GM23338 (cell line): ENCODE measurements around the gene RAB40B. TPM values are rescaled to one million over a fixed set of nuclear protein-coding genes. Genes with fewer than 3 reads are reported as not detected.

ENCODE experiments used
- ATAC-seq: fragments of 200-7000 bp; cut with Tn5 transposase; 3 replicates; pipeline ENCODE4 v1.9.1; 2020
- DNase-seq: peaks from one replicate; pipeline ENCODE4 v3.0.0-alpha.2; 2015; ENCODE audit warnings: low spot score
- H2AFZ ChIP-seq: fragments of 200-600 bp; sonication (generic); 2 replicates; pipeline ENCODE4 v1.8.0; 2016; ENCODE audit warnings: antibody characterized with exemption, mild to moderate bottlenecking, moderate library complexity
- H3F3A ChIP-seq: fragments of 200-600 bp; sonication (generic); replicated peaks from 2 replicates; pipeline ENCODE4 v1.8.0; 2017; ENCODE audit warnings: antibody characterized with exemption, mixed run types, low read depth
- H3K27ac ChIP-seq: fragments of 200-600 bp; sonication (generic); 2 replicates; pipeline ENCODE4 v1.6.1; 2016; ENCODE audit warnings: low read depth
- H3K27me3 ChIP-seq: fragments of 200-600 bp; sonication (generic); 2 replicates; pipeline ENCODE4 v1.8.0; 2016; ENCODE audit warnings: mild to moderate bottlenecking, mixed run types, moderate library complexity; ENCODE audit not compliant: insufficient read depth
- H3K36me3 ChIP-seq: fragments of 200-600 bp; sonication (generic); 2 replicates; pipeline ENCODE4 v1.8.0; 2016; ENCODE audit warnings: mild to moderate bottlenecking; ENCODE audit not compliant: insufficient read depth
- H3K4me1 ChIP-seq: fragments of 200-600 bp; sonication (generic); 2 replicates; pipeline ENCODE4 v1.8.0; 2016; ENCODE audit warnings: mild to moderate bottlenecking, moderate library complexity; ENCODE audit not compliant: insufficient read depth
- H3K4me2 ChIP-seq: fragments of 200-600 bp; sonication (generic); 2 replicates; pipeline ENCODE4 v1.7.1; 2017; ENCODE audit warnings: mixed run types
- H3K4me3 ChIP-seq: fragments of 200-600 bp; sonication (generic); 2 replicates; pipeline ENCODE4 v1.6.1; 2016; ENCODE audit warnings: mixed run types
- H3K79me2 ChIP-seq: fragments of 200-600 bp; sonication (generic); replicated peaks from 2 replicates; pipeline ENCODE4 v1.8.0; 2017; ENCODE audit warnings: mild to moderate bottlenecking; ENCODE audit not compliant: insufficient read depth
- H3K9me2 ChIP-seq: fragments of 200-600 bp; sonication (generic); 2 replicates; pipeline ENCODE4 v1.8.0; 2017; ENCODE audit not compliant: insufficient read depth
- H4K20me1 ChIP-seq: fragments of 200-600 bp; sonication (generic); replicated peaks from 2 replicates; pipeline ENCODE4 v1.8.0; 2017; ENCODE audit warnings: mild to moderate bottlenecking; ENCODE audit not compliant: insufficient read depth
- H3K27ac Mint-ChIP-seq: 2 replicates; pipeline ENCODE4 v1.8.0; 2020; ENCODE audit warnings: inconsistent platforms, mild to moderate bottlenecking, moderate library complexity, mixed read lengths
- H3K27me3 Mint-ChIP-seq: 3 replicates; pipeline ENCODE4 v1.8.0; 2022; ENCODE audit warnings: low read depth, mild to moderate bottlenecking, moderate library complexity, mixed read lengths, inconsistent platforms; ENCODE audit not compliant: insufficient read depth, poor library complexity
- H3K36me3 Mint-ChIP-seq: 3 replicates; pipeline ENCODE4 v1.8.0; 2021; ENCODE audit warnings: low read depth, mild to moderate bottlenecking, inconsistent platforms, moderate library complexity, mixed read lengths
- H3K4me1 Mint-ChIP-seq: 3 replicates; pipeline ENCODE4 v1.8.0; 2020; ENCODE audit warnings: mild to moderate bottlenecking, inconsistent platforms, mixed read lengths
- H3K4me3 Mint-ChIP-seq: 3 replicates; pipeline ENCODE4 v1.8.0; 2021; ENCODE audit warnings: moderate library complexity, mild to moderate bottlenecking, inconsistent platforms, mixed read lengths
- H3K9me3 Mint-ChIP-seq: 3 replicates; pipeline ENCODE4 v1.8.0; 2020; ENCODE audit warnings: moderate library complexity, mild to moderate bottlenecking, inconsistent platforms, mixed read lengths
- CREB1 ChIP-seq: fragments of 250-450 bp; sonication (Bioruptor Pico); IDR thresholded peaks from 2 replicates; pipeline ENCODE4 v1.5.0; 2020; ENCODE audit warnings: low read depth, mild to moderate bottlenecking, moderate library complexity
- EZH2phosphoT487 ChIP-seq: fragments of 200-600 bp; sonication (generic); IDR thresholded peaks from one replicate; pipeline ENCODE4 v1.8.1; 2018; ENCODE audit warnings: antibody characterized with exemption; ENCODE audit not compliant: unreplicated experiment
- JUNB ChIP-seq: IDR thresholded peaks from one replicate; pipeline ENCODE4 v1.6.1; 2016; ENCODE audit warnings: antibody characterized with exemption; ENCODE audit not compliant: unreplicated experiment
- NANOG ChIP-seq: IDR thresholded peaks from 2 replicates; pipeline ENCODE4 v1.6.1; 2016; ENCODE audit warnings: antibody characterized with exemption, borderline replicate concordance
- ZNF114 ChIP-seq: fragments of 250-450 bp; sonication (Bioruptor Pico); IDR thresholded peaks from 2 replicates; pipeline ENCODE4 v1.5.0; 2020; ENCODE audit warnings: mild to moderate bottlenecking, moderate library complexity
- ZNF331 ChIP-seq: fragments of 250-450 bp; sonication (Bioruptor Pico); IDR thresholded peaks from 2 replicates; pipeline ENCODE4 v1.5.0; 2020; ENCODE audit warnings: low read depth, mild to moderate bottlenecking, moderate library complexity
- polyA plus RNA-seq: library from polyadenylated mRNA; unstranded; fragments of >200 nt; fragmentation: Nextera tagmentation; extraction: Ambion mirVana; gene quantifications from 2 replicates; pipeline ENCODE4 v1.2.1, GENCODE V29; 2016
- total RNA-seq: library from RNA; depleted of rRNA; stranded (reverse); fragments of >200 nt; shearing (Covaris generic); gene quantifications from 2 replicates; pipeline ENCODE4 v1.2.3, GENCODE V29; 2014
- TF ChIP-seq, protein P1 (sequence below), 2 experiments: fragments of 200-600 bp in 1 of 2; sonication (generic) in 1 of 2; conservative IDR thresholded peaks; 2 replicates each; pipeline versions ENCODE4 v1.5.1 to v1.6.1; 2016 to 2017; ENCODE audit warnings: antibody characterized with exemption in 2 of 2, low read depth in 2 of 2, mild to moderate bottlenecking in 2 of 2, moderate library complexity in 1 of 2
- TF ChIP-seq, protein P2 (sequence below): fragments of 250-450 bp; sonication (Bioruptor Pico); IDR thresholded peaks from 2 replicates; pipeline ENCODE4 v1.5.0; 2020; ENCODE audit warnings: mild to moderate bottlenecking, moderate library complexity
- TF ChIP-seq, protein P3 (sequence below): IDR thresholded peaks from one replicate; pipeline ENCODE4 v1.6.1; 2018; ENCODE audit warnings: antibody characterized with exemption; ENCODE audit not compliant: unreplicated experiment

Gene RAB40B
- total and polyA plus RNA-seq, 2 experiments from 2014 or later = 4.2 to 5.2 TPM

DNA sequence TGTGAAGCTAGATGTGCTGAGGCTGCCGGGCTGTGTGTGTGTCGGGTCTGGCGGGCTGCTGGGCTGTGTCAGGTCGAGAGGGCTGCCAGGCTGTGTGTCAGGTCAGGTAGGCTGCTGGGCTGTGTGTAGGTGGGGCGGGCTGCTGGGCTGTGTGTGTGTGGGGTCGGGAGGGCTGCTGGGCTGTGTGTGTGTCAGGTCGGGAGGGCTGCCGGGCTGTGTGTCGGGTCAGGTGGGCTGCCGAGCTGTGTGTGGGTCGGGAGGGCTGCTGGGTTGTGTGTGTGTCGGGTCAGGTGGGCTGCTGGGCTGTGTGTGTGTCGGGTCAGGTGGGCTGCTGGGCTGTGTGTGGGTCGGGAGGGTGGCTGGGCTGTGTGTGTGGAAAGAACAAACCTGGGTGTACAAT is 58.9 kb downstream of the RAB40B start:
- no peak for DNase-seq
- Mint-ChIP-seq H3K27me3 (peaks cover 2% of the 10 kb centered on the region), H3K4me3 (no peak overlapping the region), H3K9me3 (peaks cover 3% of the 10 kb centered on the region; the same call in 2 of the 3 replicates), H3K36me3 (peaks cover 69% of the 10 kb centered on the region), H3K4me1 (no peaks in the 10 kb centered on the region), H3K27ac (no peak overlapping the region)
- Histone ChIP-seq H3K4me3 (no peak overlapping the region), H3K4me2 (no peak overlapping the region), H3K36me3 (peaks cover 7% of the 10 kb centered on the region), H3K9me2 (no peaks in the 10 kb centered on the region), H3K79me2 (peaks cover 94% of the 10 kb centered on the region), H3K27me3 (no peaks in the 10 kb centered on the region), H3K27ac (no peak overlapping the region), H4K20me1 (peaks cover 40% of the 10 kb centered on the region), H3F3A (0 out of 2 replicates have a peak, but pooled peaks cover 4% of the 10 kb centered on the region), H2AFZ (no peak overlapping the region), H3K4me1 (no peaks in the 10 kb centered on the region)
- no peak for ATAC-seq
- TF ChIP-seq ZNF114 (CRISPR knock-in tag) (no peak), NANOG (no peak), EZH2phosphoT487 (no peak)
- TF ChIP-seq, protein P1, sequence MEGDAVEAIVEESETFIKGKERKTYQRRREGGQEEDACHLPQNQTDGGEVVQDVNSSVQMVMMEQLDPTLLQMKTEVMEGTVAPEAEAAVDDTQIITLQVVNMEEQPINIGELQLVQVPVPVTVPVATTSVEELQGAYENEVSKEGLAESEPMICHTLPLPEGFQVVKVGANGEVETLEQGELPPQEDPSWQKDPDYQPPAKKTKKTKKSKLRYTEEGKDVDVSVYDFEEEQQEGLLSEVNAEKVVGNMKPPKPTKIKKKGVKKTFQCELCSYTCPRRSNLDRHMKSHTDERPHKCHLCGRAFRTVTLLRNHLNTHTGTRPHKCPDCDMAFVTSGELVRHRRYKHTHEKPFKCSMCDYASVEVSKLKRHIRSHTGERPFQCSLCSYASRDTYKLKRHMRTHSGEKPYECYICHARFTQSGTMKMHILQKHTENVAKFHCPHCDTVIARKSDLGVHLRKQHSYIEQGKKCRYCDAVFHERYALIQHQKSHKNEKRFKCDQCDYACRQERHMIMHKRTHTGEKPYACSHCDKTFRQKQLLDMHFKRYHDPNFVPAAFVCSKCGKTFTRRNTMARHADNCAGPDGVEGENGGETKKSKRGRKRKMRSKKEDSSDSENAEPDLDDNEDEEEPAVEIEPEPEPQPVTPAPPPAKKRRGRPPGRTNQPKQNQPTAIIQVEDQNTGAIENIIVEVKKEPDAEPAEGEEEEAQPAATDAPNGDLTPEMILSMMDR (conservative IDR thresholded peaks at IDR 0.05; ENCODE audit: low read depth in 2 of 2) = no peak

DNA sequence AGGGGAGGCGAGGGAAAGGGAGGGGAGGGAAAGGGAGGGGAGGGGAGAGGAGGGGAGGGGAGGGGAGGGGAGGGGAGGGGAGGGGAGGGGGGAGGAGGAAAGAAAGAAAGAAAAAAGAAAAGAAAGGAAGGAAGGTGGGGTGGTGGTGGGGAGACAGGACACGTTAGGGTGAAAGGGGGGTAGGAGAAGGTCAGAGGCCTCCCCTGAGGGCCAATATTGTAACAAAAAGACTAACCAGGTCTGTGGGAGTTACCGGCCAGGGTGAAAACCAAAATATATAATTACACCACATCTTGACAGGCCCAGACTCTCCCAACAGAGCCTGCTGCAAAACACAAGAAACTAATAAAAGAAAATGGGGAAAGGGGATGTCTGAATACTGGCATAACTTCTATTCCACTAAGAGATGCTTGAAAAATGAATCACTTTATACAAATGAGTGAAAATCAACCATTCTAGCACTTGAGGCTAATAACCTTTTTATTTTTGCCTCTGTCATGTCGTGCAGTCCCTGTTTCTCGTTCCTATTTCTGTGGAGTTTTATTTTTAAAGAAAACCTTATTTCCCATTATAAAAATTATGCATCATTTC is 60.2 kb downstream of the RAB40B start:
- no peak overlapping the region for H3K27ac ChIP-seq
- no peaks in the 10 kb centered on the region for H3K4me1 Mint-ChIP-seq
- no peak overlapping the region for H3K4me2 ChIP-seq
- ATAC-seq = no peak
- H3K27me3 ChIP-seq = no peaks in the 10 kb centered on the region
- peaks cover 2% of the 10 kb centered on the region for H3K27me3 Mint-ChIP-seq
- H3K4me3 Mint-ChIP-seq = no peak overlapping the region
- H4K20me1 ChIP-seq = peaks cover 33% of the 10 kb centered on the region
- H3F3A ChIP-seq = 0 out of 2 replicates have a peak, but pooled peaks cover 4% of the 10 kb centered on the region
- H3K9me3 Mint-ChIP-seq = peaks cover 3% of the 10 kb centered on the region; the same call in 2 of the 3 replicates
- peaks cover 94% of the 10 kb centered on the region for H3K79me2 ChIP-seq
- H3K36me3 Mint-ChIP-seq = peaks cover 63% of the 10 kb centered on the region
- H3K27ac Mint-ChIP-seq = no peak overlapping the region
- H3K4me1 ChIP-seq = no peaks in the 10 kb centered on the region
- H3K4me3 ChIP-seq = no peak overlapping the region
- H2AFZ ChIP-seq = no peak overlapping the region
- no peaks in the 10 kb centered on the region for H3K9me2 ChIP-seq
- DNase-seq = no peak
- H3K36me3 ChIP-seq = no peaks in the 10 kb centered on the region; the same call in none of the 2 replicates
- TF ChIP-seq, protein P2, sequence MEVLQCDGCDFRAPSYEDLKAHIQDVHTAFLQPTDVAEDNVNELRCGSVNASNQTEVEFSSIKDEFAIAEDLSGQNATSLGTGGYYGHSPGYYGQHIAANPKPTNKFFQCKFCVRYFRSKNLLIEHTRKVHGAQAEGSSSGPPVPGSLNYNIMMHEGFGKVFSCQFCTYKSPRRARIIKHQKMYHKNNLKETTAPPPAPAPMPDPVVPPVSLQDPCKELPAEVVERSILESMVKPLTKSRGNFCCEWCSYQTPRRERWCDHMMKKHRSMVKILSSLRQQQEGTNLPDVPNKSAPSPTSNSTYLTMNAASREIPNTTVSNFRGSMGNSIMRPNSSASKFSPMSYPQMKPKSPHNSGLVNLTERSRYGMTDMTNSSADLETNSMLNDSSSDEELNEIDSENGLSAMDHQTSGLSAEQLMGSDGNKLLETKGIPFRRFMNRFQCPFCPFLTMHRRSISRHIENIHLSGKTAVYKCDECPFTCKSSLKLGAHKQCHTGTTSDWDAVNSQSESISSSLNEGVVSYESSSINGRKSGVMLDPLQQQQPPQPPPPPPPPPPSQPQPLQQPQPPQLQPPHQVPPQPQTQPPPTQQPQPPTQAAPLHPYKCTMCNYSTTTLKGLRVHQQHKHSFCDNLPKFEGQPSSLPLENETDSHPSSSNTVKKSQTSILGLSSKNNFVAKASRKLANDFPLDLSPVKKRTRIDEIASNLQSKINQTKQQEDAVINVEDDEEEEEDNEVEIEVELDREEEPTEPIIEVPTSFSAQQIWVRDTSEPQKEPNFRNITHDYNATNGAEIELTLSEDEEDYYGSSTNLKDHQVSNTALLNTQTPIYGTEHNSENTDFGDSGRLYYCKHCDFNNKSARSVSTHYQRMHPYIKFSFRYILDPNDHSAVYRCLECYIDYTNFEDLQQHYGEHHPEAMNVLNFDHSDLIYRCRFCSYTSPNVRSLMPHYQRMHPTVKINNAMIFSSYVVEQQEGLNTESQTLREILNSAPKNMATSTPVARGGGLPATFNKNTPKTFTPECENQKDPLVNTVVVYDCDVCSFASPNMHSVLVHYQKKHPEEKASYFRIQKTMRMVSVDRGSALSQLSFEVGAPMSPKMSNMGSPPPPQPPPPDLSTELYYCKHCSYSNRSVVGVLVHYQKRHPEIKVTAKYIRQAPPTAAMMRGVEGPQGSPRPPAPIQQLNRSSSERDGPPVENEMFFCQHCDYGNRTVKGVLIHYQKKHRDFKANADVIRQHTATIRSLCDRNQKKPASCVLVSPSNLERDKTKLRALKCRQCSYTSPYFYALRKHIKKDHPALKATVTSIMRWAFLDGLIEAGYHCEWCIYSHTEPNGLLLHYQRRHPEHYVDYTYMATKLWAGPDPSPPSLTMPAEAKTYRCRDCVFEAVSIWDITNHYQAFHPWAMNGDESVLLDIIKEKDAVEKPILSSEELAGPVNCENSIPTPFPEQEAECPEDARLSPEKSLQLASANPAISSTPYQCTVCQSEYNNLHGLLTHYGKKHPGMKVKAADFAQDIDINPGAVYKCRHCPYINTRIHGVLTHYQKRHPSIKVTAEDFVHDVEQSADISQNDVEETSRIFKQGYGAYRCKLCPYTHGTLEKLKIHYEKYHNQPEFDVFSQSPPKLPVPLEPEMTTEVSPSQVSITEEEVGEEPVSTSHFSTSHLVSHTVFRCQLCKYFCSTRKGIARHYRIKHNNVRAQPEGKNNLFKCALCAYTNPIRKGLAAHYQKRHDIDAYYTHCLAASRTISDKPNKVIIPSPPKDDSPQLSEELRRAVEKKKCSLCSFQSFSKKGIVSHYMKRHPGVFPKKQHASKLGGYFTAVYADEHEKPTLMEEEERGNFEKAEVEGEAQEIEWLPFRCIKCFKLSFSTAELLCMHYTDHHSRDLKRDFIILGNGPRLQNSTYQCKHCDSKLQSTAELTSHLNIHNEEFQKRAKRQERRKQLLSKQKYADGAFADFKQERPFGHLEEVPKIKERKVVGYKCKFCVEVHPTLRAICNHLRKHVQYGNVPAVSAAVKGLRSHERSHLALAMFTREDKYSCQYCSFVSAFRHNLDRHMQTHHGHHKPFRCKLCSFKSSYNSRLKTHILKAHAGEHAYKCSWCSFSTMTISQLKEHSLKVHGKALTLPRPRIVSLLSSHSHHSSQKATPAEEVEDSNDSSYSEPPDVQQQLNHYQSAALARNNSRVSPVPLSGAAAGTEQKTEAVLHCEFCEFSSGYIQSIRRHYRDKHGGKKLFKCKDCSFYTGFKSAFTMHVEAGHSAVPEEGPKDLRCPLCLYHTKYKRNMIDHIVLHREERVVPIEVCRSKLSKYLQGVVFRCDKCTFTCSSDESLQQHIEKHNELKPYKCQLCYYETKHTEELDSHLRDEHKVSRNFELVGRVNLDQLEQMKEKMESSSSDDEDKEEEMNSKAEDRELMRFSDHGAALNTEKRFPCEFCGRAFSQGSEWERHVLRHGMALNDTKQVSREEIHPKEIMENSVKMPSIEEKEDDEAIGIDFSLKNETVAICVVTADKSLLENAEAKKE (CRISPR knock-in tag) = no peak
- TF ChIP-seq CREB1 (no peak), JUNB (no peak), NANOG (no peak), ZNF331 (CRISPR knock-in tag) (no peak)
- TF ChIP-seq, protein P3, sequence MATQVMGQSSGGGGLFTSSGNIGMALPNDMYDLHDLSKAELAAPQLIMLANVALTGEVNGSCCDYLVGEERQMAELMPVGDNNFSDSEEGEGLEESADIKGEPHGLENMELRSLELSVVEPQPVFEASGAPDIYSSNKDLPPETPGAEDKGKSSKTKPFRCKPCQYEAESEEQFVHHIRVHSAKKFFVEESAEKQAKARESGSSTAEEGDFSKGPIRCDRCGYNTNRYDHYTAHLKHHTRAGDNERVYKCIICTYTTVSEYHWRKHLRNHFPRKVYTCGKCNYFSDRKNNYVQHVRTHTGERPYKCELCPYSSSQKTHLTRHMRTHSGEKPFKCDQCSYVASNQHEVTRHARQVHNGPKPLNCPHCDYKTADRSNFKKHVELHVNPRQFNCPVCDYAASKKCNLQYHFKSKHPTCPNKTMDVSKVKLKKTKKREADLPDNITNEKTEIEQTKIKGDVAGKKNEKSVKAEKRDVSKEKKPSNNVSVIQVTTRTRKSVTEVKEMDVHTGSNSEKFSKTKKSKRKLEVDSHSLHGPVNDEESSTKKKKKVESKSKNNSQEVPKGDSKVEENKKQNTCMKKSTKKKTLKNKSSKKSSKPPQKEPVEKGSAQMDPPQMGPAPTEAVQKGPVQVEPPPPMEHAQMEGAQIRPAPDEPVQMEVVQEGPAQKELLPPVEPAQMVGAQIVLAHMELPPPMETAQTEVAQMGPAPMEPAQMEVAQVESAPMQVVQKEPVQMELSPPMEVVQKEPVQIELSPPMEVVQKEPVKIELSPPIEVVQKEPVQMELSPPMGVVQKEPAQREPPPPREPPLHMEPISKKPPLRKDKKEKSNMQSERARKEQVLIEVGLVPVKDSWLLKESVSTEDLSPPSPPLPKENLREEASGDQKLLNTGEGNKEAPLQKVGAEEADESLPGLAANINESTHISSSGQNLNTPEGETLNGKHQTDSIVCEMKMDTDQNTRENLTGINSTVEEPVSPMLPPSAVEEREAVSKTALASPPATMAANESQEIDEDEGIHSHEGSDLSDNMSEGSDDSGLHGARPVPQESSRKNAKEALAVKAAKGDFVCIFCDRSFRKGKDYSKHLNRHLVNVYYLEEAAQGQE = no peak
